Bronchial epithelial cell (primary cell): ENCODE data around the gene ASPSCR1. TPM values are rescaled to one million over a fixed set of nuclear protein-coding genes. Genes with fewer than 3 reads are reported as not detected.

ENCODE experiments used
- DNase-seq: peaks from one replicate; pipeline ENCODE4 v3.0.0-alpha.2; 2010; ENCODE audit warnings: low read depth
- FAIRE-seq: peaks from 2 replicates; lab custom pipeline; 2011; peaks lifted over from hg19 to GRCh38; lab: Jason Lieb, UNC
- H3K27me3 ChIP-seq: 2 replicates; pipeline ENCODE4 v1.5.1; 2011; ENCODE audit warnings: low read length; ENCODE audit not compliant: control insufficient read depth, insufficient read depth
- H3K36me3 ChIP-seq: 2 replicates; pipeline ENCODE4 v1.5.1; 2011; ENCODE audit warnings: low read length; ENCODE audit not compliant: control insufficient read depth, insufficient read depth
- H3K4me3 ChIP-seq: 2 replicates; pipeline ENCODE4 v1.5.1; 2011; ENCODE audit warnings: mild to moderate bottlenecking, low read depth, low read length, control low read depth
- total RNA-seq: library from RNA; depleted of rRNA; stranded (reverse); fragments of >200 nt; gene quantifications from 2 replicates; pipeline ENCODE4 v1.2.1, GENCODE V29; 2014
- TF ChIP-seq, protein P1 (sequence below): IDR thresholded peaks from 2 replicates; pipeline ENCODE4 v1.5.1; 2011; ENCODE audit warnings: mild to moderate bottlenecking, moderate library complexity, low read length, control low read depth, inconsistent platforms; ENCODE audit not compliant: insufficient read depth, severe bottlenecking

ASPSCR1 gene
- total RNA-seq, 1 donor from 2014 or later, result 22.6 TPM

DNA sequence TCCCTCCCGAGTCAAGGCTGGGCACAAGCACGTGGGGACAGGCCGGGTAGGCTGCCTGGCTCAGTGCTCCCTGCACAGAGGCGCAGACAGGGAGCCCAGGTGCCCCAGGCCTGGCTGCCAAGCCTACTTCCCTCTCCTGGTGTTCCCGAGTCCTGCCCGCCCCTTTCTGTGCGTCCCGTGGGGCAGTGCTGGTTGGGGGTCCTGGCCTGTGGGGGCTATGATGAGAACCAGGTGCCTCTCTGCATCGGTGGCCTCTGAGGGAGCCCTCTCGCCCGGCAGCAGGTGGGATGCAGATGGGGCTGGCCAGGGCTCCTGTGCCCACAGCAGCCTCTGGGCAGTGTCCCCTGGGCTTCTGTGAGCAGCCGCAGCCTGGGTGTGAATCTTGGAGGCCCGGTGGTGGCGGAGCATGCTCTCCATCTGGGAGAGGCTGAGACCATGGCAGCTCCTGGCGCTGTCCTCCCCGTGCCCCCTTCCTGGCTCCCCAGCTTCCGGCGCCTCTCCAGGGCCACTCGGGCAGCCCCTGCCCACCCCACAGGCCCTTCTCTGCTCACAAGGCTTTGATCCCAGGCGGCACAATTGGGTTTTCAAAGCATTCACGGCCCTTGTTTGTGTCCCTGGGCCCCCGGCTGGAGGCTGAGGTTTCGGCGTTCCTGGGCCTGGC, 38.0 kb downstream of the ASPSCR1 start:
- no peak overlapping the region for H3K4me3 ChIP-seq
- DNase-seq (no peak), FAIRE-seq (no peak)
- H3K36me3 ChIP-seq, result peaks cover 2% of the 10 kb centered on the region
- H3K27me3 ChIP-seq, result no peaks in the 10 kb centered on the region
- TF ChIP-seq, protein P1, sequence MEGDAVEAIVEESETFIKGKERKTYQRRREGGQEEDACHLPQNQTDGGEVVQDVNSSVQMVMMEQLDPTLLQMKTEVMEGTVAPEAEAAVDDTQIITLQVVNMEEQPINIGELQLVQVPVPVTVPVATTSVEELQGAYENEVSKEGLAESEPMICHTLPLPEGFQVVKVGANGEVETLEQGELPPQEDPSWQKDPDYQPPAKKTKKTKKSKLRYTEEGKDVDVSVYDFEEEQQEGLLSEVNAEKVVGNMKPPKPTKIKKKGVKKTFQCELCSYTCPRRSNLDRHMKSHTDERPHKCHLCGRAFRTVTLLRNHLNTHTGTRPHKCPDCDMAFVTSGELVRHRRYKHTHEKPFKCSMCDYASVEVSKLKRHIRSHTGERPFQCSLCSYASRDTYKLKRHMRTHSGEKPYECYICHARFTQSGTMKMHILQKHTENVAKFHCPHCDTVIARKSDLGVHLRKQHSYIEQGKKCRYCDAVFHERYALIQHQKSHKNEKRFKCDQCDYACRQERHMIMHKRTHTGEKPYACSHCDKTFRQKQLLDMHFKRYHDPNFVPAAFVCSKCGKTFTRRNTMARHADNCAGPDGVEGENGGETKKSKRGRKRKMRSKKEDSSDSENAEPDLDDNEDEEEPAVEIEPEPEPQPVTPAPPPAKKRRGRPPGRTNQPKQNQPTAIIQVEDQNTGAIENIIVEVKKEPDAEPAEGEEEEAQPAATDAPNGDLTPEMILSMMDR, result no peak

DNA sequence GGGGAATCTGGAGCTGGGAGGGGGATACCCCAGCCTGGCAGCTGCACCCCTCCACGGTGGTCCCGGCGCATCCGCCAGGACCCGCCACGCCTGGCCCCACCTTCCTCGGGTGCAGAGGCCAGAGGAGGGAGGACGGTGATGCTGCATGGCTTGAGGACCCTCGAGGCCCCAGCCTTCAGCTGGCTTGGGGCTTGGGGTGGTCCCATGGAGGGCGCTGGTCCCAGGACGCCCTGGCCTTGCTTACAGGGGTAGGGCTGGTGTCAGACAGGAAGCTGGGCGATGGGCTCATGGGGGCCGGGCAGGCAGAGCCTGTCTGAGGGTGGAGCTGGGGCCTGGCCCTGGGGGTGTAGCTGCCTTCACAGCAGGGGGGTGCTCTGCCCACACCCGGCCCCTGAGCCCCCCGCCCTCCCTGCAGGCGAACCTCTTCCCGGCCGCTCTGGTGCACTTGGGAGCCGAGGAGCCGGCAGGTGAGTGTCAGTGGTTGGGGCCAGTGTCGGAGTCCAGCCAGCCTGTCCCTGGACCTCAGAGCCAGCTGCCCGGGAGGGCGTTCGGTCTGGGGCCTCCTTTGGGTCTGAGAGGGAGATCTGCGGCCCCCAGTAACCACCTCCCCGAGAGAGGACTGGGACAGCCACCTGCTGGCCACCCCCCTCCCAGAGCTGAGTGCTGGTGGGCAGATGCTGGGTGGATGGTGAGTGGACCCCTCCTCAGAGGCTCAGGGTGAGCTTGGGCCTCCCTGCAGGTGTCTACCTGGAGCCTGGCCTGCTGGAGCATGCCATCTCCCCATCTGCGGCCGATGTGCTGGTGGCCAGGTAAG, 38.8 kb downstream of the ASPSCR1 start:
- no peaks in the 10 kb centered on the region for H3K27me3 ChIP-seq
- no peak for FAIRE-seq
- peaks cover 2% of the 10 kb centered on the region for H3K36me3 ChIP-seq
- H3K4me3 ChIP-seq, result no peak overlapping the region
- TF ChIP-seq, protein P1, result no peak
- DNase-seq, result no peak

DNA sequence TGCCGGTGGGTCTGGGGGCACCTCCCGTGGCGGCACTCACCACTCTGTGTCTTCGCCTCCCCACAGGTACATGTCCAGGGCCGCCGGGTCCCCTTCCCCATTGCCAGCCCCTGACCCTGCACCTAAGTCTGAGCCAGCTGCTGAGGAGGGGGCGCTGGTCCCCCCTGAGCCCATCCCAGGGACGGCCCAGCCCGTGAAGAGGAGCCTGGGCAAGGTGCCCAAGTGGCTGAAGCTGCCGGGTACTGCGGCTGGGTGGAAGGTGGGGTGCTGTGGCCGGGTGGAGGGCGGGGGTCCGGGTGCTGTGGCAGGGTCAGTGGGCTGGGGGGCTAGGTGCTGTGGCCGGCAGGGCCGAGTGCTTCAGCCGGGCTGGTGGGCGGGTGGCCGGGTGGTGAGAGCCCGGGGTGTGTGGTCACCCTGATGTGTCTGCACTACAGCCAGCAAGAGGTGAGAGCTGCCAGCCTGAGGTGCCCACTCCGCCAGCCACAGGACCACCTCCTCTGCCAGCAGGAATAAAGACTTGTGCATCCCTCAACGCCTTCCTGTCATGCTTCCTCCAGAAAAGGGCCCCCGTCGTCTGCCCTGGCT, 39.5 kb downstream of the ASPSCR1 start:
- TF ChIP-seq, protein P1, result no peak
- no peaks in the 10 kb centered on the region for H3K36me3 ChIP-seq
- no peak overlapping the region for H3K4me3 ChIP-seq
- no peak for FAIRE-seq
- no peaks in the 10 kb centered on the region for H3K27me3 ChIP-seq
- no peak for DNase-seq

DNA sequence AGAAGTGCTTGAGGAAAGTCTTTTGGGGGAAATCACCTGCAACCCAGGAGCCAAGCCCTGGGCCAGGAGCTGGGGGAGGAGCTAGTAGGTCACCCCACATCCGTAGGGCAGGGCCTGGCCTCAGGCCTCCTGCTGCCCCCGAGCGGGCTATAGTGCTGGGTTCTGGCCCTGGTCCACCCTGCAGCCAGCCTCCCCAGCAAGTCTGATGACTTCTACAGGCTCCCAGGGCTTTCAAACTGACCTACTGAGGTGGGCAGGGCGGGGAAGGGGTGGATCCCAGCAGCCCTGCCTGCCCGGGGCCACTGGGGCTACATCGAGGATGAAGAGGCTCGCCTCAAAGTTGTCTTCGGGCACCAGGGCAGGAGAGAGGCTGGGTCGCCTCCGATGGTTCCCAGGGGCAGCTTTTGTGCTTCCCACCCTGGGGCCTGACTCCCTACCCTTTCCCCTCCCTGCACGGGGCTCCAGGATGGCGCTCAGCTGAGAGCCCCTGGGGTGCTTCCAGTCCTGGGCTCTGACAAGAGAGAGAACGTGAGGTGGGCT, 40.3 kb downstream of the ASPSCR1 start:
- no peak overlapping the region for H3K4me3 ChIP-seq
- no peak for FAIRE-seq
- H3K36me3 ChIP-seq, result no peaks in the 10 kb centered on the region
- no peaks in the 10 kb centered on the region for H3K27me3 ChIP-seq
- DNase-seq, result no peak
- TF ChIP-seq, protein P1, result no peak

DNA sequence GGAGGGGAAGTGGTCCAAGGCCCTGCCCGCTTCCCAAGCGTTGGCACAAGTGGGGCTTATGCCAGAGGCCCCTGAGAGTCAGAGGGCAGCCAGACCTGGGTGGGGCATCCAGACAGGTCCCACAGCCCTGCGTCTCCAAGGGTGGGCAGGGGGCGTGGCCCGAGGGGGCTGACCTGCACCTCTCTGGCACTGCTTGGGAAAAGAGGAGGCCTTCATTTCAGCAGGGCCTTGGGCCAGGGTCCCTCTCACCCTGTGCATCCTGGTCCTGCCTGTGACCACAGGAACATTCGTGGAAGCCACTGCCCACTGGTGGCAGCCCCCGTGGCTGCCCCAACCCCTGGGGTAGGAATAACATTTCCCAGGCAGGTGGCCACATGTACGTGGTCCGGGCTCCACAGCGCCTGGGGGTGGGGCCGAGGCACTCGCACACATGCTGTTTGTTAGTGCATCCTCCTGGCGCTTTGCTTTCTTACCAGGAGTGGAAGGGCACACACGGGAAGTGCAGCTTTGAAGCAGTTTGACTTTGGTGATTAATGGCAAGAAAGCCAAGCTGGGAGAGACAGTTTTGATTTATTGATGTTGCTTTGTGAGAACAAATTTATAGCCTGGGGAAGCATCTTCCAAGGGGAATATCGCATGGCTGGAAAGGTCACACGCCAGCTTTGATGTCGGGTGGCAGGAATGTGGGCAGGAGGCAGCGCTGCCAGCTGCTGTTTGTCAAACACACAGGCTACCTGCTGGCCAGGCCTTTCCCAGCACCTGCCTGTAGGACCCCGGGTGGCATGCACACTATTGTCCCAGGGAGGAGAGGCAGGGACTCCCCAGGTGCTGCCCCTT, 40.9 kb downstream of the ASPSCR1 start:
- H3K4me3 ChIP-seq, result no peak overlapping the region
- H3K36me3 ChIP-seq, result no peaks in the 10 kb centered on the region
- FAIRE-seq, result no peak
- H3K27me3 ChIP-seq, result no peaks in the 10 kb centered on the region
- no peak for DNase-seq
- TF ChIP-seq, protein P1, result no peak
